GM12801 (cell line): Measurements from ENCODE around the gene COL4A2.

Experiments used
- TF ChIP-seq, protein P1 (sequence below): IDR thresholded peaks from one replicate; pipeline ENCODE4 v1.5.1; 2011; ENCODE audit warnings: control low read depth; ENCODE audit not compliant: insufficient read length; ENCODE audit errors: extremely low read depth

Gene COL4A2

DNA sequence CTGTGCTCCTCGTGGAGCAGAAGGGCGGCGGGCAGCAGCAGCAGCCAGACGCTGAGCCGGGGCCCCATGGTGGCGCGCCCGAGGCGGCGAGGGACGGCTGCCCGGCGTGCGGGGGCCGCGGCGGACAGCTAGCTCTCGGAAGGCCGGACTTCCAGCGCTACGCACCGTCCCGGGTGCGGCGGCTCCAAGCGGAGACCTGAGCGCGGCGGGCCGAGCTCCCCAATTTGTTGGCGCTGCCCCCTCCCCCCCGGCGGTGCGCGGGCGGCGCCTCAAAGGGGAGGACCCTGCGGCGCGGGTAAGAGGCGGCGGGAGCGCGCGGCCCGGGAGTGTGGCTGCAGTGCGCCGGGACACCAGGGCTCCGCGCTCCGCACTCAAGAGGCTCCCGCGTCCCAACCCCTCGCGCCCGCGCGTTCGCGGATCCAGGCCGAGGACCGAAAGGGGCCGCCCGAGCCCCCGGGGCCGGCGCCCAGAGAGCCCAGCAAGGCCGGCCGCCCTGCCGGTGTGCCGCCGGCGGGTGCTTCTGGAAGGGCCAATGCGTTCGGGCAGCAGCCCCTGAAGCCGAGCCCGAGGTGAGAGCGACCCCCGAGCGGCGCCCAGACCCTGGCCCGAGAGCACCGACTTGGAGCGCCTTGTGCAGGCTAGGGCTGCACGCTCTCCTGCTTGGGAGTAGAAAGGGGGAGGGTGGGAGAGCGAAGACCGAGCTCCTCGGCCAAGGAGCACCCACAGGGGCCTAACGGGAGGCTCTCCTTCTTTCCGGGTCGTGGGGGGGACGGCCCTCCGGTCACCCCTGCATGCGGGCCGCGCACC is at the start of gene COL4A2, which contains the start of gene COL4A1:
TSS of gene COL4A2 (plus strand) at position 325 of the 807 bp plus-strand sequence. CDS start 620 bp downstream, outside the sequence.
TSS of gene COL4A1 (minus strand) at position 198 of the 807 bp plus-strand sequence. CDS start at position 68, 130 bp downstream.
- TF ChIP-seq, protein P1, sequence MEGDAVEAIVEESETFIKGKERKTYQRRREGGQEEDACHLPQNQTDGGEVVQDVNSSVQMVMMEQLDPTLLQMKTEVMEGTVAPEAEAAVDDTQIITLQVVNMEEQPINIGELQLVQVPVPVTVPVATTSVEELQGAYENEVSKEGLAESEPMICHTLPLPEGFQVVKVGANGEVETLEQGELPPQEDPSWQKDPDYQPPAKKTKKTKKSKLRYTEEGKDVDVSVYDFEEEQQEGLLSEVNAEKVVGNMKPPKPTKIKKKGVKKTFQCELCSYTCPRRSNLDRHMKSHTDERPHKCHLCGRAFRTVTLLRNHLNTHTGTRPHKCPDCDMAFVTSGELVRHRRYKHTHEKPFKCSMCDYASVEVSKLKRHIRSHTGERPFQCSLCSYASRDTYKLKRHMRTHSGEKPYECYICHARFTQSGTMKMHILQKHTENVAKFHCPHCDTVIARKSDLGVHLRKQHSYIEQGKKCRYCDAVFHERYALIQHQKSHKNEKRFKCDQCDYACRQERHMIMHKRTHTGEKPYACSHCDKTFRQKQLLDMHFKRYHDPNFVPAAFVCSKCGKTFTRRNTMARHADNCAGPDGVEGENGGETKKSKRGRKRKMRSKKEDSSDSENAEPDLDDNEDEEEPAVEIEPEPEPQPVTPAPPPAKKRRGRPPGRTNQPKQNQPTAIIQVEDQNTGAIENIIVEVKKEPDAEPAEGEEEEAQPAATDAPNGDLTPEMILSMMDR = no peak

DNA sequence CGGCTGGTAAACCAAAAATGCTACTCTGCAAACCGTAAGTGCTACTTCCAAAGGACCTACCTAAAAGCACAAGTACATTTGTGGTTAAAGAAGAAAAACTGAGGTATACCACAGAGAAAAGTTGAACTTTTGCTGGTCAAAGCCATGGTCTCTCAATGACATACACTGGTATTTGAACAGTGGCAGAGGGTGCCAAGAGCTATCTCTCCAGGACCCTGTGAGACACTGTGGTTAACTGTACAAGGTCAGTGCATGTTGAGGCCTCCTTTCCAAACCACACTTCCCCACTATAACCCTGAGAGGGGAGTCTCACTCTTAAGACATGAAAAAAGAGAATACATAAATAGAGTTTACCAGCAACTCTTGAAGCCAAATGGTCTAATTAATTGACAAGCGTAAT is 49.7 kb upstream of the COL4A2 start:
- TF ChIP-seq, protein P1 = no peak

- TF ChIP-seq, protein P1 = no peak
These were observed 48.0 kb upstream of the COL4A2 start for GRCh38 chr13:110258876-110259631.

- TF ChIP-seq, protein P1 = no peak
These were observed 47.4 kb upstream of the COL4A2 start for GRCh38 chr13:110259651-110260050.

- TF ChIP-seq, protein P1 = no peak
These were observed 45.7 kb upstream of the COL4A2 start for GRCh38 chr13:110261166-110262081.

DNA sequence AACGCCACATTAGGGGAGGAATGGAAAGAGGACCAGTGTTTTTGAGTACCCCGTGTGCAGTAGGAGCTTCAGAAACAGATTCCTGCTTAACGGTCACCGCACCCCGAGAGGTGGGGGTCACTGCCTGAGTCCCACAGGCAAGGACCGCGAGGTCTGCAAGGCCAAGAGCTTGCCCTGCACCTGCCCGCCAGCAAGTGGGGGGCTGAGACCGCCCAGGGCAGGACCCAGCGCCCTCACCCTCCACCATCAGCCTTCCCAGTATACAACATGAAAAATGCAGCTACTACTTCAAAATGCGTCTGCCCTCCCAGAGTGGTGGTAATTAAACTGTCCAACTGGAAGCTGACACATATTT is 45.0 kb upstream of the COL4A2 start:
- TF ChIP-seq, protein P1 = no peak
